HepG2 (cell line): ENCODE measurements around the gene MRPL27. TPM values are rescaled to one million over a fixed set of nuclear protein-coding genes. Genes with fewer than 3 reads are reported as not detected.

Experiments
- AKNA ChIP-seq: sonication (generic); formaldehyde crosslinking; IDR thresholded peaks from 2 replicates; pipeline ENCODE4 v1.4.0; 2020; ENCODE audit warnings: missing genetic modification reagents, borderline replicate concordance
- ARID3A ChIP-seq: IDR thresholded peaks from 2 replicates; pipeline ENCODE4 v1.6.1; 2012; ENCODE audit warnings: low read depth, low read length, improper control_type of control experiment
- ATRX ChIP-seq: sonication (generic); formaldehyde crosslinking; IDR thresholded peaks from 2 replicates; pipeline ENCODE4 v1.4.0; 2020; ENCODE audit warnings: missing genetic modification reagents, borderline replicate concordance
- CBFB ChIP-seq: sonication (generic); formaldehyde crosslinking; IDR thresholded peaks from 2 replicates; pipeline ENCODE4 v1.4.0; 2020; ENCODE audit warnings: missing genetic modification reagents
- CHCHD3 ChIP-seq: sonication (generic); formaldehyde crosslinking; IDR thresholded peaks from 2 replicates; pipeline ENCODE4 v1.8.0; 2022; ENCODE audit warnings: mild to moderate bottlenecking, missing genetic modification reagents, moderate library complexity
- CSRNP2 ChIP-seq: sonication (generic); formaldehyde crosslinking; conservative IDR thresholded peaks from 2 replicates; pipeline ENCODE4 v1.8.0; 2022; ENCODE audit warnings: low read depth, missing genetic modification reagents
- DRAP1 ChIP-seq: IDR thresholded peaks from 2 replicates; pipeline ENCODE4 v1.6.1; 2016; ENCODE audit warnings: missing genetic modification reagents, missing compliant biosample characterization
- FOXO1 ChIP-seq: sonication (generic); formaldehyde crosslinking; IDR thresholded peaks from 2 replicates; pipeline ENCODE4 v1.4.0; 2020; ENCODE audit warnings: missing genetic modification reagents
- FOXP1 ChIP-seq, 2 experiments: fragments of 450-650 bp in 1 of 2; IDR thresholded peaks; 2 replicates each; pipeline ENCODE4 v1.6.1; 2017 to 2018; ENCODE audit warnings: antibody characterized with exemption in 1 of 2
- GATAD2A ChIP-seq: IDR thresholded peaks from 2 replicates; pipeline ENCODE4 v1.6.1; 2016
- KAT7 ChIP-seq: IDR thresholded peaks from 2 replicates; pipeline ENCODE4 v1.6.1; 2018; ENCODE audit warnings: borderline replicate concordance, missing compliant biosample characterization
- MAF1 ChIP-seq: sonication (generic); formaldehyde crosslinking; IDR thresholded peaks from 2 replicates; pipeline ENCODE4 v1.5.0; 2020; ENCODE audit warnings: missing genetic modification reagents, borderline replicate concordance
- PHB2 ChIP-seq: fragments of 450-650 bp; IDR thresholded peaks from 2 replicates; pipeline ENCODE4 v1.6.1; 2018; ENCODE audit not compliant: partially characterized antibody
- RBAK ChIP-seq: sonication (generic); formaldehyde crosslinking; IDR thresholded peaks from 2 replicates; pipeline ENCODE4 v1.5.1; 2020; ENCODE audit warnings: mild to moderate bottlenecking, missing genetic modification reagents
- RFXAP ChIP-seq: sonication (generic); formaldehyde crosslinking; IDR thresholded peaks from 2 replicates; pipeline ENCODE4 v1.4.0; 2020; ENCODE audit warnings: missing genetic modification reagents, borderline replicate concordance
- SATB2 ChIP-seq: sonication (generic); formaldehyde crosslinking; IDR thresholded peaks from 2 replicates; pipeline ENCODE4 v1.5.0; 2020; ENCODE audit warnings: missing genetic modification reagents
- THAP11 ChIP-seq: IDR thresholded peaks from 2 replicates; pipeline ENCODE4 v1.6.1; 2016; ENCODE audit warnings: missing biosample characterization, missing genetic modification reagents
- ZMYM3 ChIP-seq: sonication (generic); formaldehyde crosslinking; IDR thresholded peaks from 2 replicates; pipeline ENCODE4 v1.5.1; 2020; ENCODE audit warnings: mild to moderate bottlenecking, missing genetic modification reagents
- ZNF230 ChIP-seq: sonication (generic); formaldehyde crosslinking; IDR thresholded peaks from 2 replicates; pipeline ENCODE4 v1.4.0; 2020; ENCODE audit warnings: mild to moderate bottlenecking, missing genetic modification reagents
- ZNF24 ChIP-seq: fragments of 450-650 bp; IDR thresholded peaks from 2 replicates; pipeline ENCODE4 v1.6.1; 2017; ENCODE audit warnings: antibody characterized with exemption, mild to moderate bottlenecking
- ZNF3 ChIP-seq: IDR thresholded peaks from 2 replicates; pipeline ENCODE4 v1.7.0; 2017; ENCODE audit warnings: inconsistent platforms
- ZNF362 ChIP-seq: sonication (generic); formaldehyde crosslinking; IDR thresholded peaks from 2 replicates; pipeline ENCODE4 v1.4.0; 2020; ENCODE audit warnings: missing genetic modification reagents, mild to moderate bottlenecking, borderline replicate concordance
- ZNF83 ChIP-seq: sonication (generic); formaldehyde crosslinking; IDR thresholded peaks from 2 replicates; pipeline ENCODE4 v1.4.0; 2020; ENCODE audit warnings: missing genetic modification reagents, mild to moderate bottlenecking, borderline replicate concordance
- polyA plus RNA-seq, 8 experiments: library from polyadenylated mRNA; depleted of rRNA in 3 of 8; stranded (reverse) in 7 of 8; unstranded in 1 of 8; fragments of >200 nt; fragmentation: Illumina TruSeq in 4 of 8; extraction: Trizol in 4 of 8; gene quantifications; 2 replicates each; pipeline versions ENCODE4 v1.2.1 to v1.2.3, GENCODE V29; 2011 to 2016; ENCODE audit warnings: low read depth in 4 of 8, missing spikeins in 1 of 8, mixed read lengths in 1 of 8; ENCODE audit not compliant: insufficient read depth in 1 of 8
- total RNA-seq, 5 experiments: library from RNA; depleted of rRNA; stranded (reverse); fragments of >200 nt; fragmentation: Illumina TruSeq; extraction: Trizol; gene quantifications; 2 replicates each; pipeline ENCODE4 v1.2.3, GENCODE V29; 2016; ENCODE audit warnings: low read depth in 1 of 5

Gene MRPL27
- total and polyA plus RNA-seq, 2 of the 13 experiments (the other 11 are each of a cell fraction or from before 2014, with no cell fraction given), result 137 to 217 TPM

- 0 out of 2 replicates have a peak, but pooled peaks have one; percentile 66 for TF ChIP-seq ZNF24
- TF ChIP-seq ATRX (CRISPR knock-in tag), result no peak
- TF ChIP-seq ZNF230 (CRISPR knock-in tag), result no peak
- TF ChIP-seq CSRNP2, result no peak
- TF ChIP-seq ZNF83 (CRISPR knock-in tag), result no peak
- TF ChIP-seq PHB2, result no peak
- TF ChIP-seq FOXP1 (IDR thresholded peaks at IDR 0.05), result no peak
- peak; percentile 78 for TF ChIP-seq FOXP1 (CRISPR knock-in tag; IDR thresholded peaks at IDR 0.05)
- no peak for TF ChIP-seq THAP11 (CRISPR knock-in tag)
- no peak for TF ChIP-seq AKNA (CRISPR knock-in tag)
- TF ChIP-seq ARID3A, result peak; percentile 77
- TF ChIP-seq FOXO1, result peak; percentile 18; the same call in 1 of the 2 replicates
- TF ChIP-seq RBAK, result no peak
- TF ChIP-seq RFXAP (CRISPR knock-in tag), result no peak
- TF ChIP-seq ZNF3 (CRISPR knock-in tag), result peak; percentile 81; the same call in 1 of the 2 replicates
- TF ChIP-seq CBFB (CRISPR knock-in tag), result no peak
- no peak for TF ChIP-seq SATB2 (CRISPR knock-in tag)
- no peak for TF ChIP-seq KAT7 (CRISPR knock-in tag)
- no peak for TF ChIP-seq MAF1 (CRISPR knock-in tag)
- TF ChIP-seq CHCHD3 (CRISPR knock-in tag), result no peak
- TF ChIP-seq GATAD2A (CRISPR knock-in tag), result peak; percentile 84
- TF ChIP-seq DRAP1 (CRISPR knock-in tag), result 0 out of 2 replicates have a peak, but pooled peaks have one; percentile 21
- TF ChIP-seq ZNF362, result 0 out of 2 replicates have a peak, but pooled peaks have one; percentile 28
- peak; percentile 26; the same call in 1 of the 2 replicates for TF ChIP-seq ZMYM3 (CRISPR knock-in tag)
Observed at GRCh38 chr17:50422738-50423137, 49.8 kb upstream of the MRPL27 start (continued).
